T-helper 17 cell (primary cell): ENCODE results near the gene TOP3A. TPM values are rescaled to one million over a fixed set of nuclear protein-coding genes. Genes with fewer than 3 reads are reported as not detected.
A peak's percentile ranks its signal among the peaks of the same experiment; 100 is the strongest.

ENCODE experiments used
- ATAC-seq: fragments of 150-1000 bp; cut with Tn5 transposase; 2 replicates; pipeline ENCODE4 v1.10.0; 2021; ENCODE audit warnings: mild to moderate bottlenecking, moderate library complexity
- DNase-seq, 3 donors: peaks; one replicate each; pipeline versions ENCODE4 v3.0.0 to v3.0.0-alpha.2; 2020 to 2021
- H3K9me3 ChIP-seq: one replicate; pipeline ENCODE4 v1.7.0; 2013; ENCODE audit warnings: low read length, mild to moderate bottlenecking; ENCODE audit not compliant: control insufficient read depth, poor library complexity, severe bottlenecking
- H3K27ac Mint-ChIP-seq: one replicate; pipeline ENCODE4 v1.8.0; 2022; ENCODE audit warnings: mild to moderate bottlenecking, moderate library complexity, mixed read lengths
- H3K27me3 Mint-ChIP-seq: one replicate; pipeline ENCODE4 v1.8.0; 2022; ENCODE audit warnings: mixed read lengths
- H3K36me3 Mint-ChIP-seq: one replicate; pipeline ENCODE4 v1.8.0; 2022; ENCODE audit warnings: low read depth, mixed read lengths
- H3K4me1 Mint-ChIP-seq: one replicate; pipeline ENCODE4 v1.8.0; 2022; ENCODE audit warnings: mild to moderate bottlenecking, mixed read lengths
- H3K4me3 Mint-ChIP-seq: one replicate; pipeline ENCODE4 v1.8.0; 2022; ENCODE audit warnings: mild to moderate bottlenecking, moderate library complexity, mixed read lengths
- total RNA-seq, 4 donors: library from RNA in 2 of 4; stranded (reverse) in 2 of 4; gene quantifications; one replicate each; pipeline ENCODE4 v1.2.3 and lab custom pipeline; 2022 to 2026

The TOP3A gene
- total RNA-seq, 2 donors from 2014 or later, result 31.8 to 38.4 TPM

DNA sequence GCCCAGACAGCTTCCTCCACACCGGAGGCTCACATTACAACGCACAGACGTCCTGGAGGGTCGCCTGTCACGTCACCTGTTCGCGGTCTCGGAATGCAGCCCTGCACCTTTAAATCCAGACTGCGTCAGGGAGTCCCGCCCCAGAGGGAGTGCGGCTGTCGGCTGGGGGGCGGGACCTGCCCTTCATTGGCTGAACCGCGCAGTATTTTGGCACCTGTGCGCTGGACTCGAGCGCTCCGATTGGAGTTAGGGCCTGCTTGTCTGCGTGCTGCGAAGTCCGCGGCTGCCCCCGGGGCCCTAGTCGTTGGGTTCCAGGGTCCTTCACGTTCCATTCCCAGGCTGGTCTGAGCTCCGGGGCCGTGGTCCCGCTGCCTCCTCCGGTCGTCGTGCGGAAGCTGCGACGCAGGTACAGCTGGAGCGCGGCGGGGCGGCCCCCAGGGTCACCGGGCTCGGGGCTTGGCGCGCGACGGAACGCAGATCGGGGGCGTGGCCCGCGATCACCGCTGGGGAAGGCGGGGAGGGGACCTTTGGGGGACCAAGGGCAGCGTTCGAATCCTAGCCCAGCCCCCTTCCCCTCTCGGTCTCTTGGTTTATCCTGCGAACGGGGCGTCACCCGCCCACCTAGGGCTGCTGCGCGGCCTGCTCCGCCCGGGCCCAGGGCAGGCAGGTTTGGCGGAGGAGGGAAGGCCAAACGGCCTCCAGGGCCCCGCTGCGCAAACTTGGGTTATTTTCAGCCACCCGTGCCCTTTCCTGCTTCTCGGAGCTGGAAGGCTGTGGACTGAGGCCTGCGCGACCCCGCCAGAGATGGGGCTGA is 54.3 kb downstream of the TOP3A start, which contains the start of gene MIEF2:
MIEF2 (plus strand) TSS at position 331 of the 814 bp plus-strand sequence. CDS start 2,059 bp downstream, outside the sequence.
- H3K4me1 Mint-ChIP-seq, result peaks cover 30% of the 10 kb centered on the region
- peak within 1 kb of the TSS; percentile 86 for H3K4me3 Mint-ChIP-seq
- ATAC-seq, result peak; percentile 92
- peak; percentile 86 to 88 (median 88) for DNase-seq
- no peaks in the 10 kb centered on the region for H3K9me3 ChIP-seq
- no peaks in the 10 kb centered on the region for H3K27me3 Mint-ChIP-seq
- no peaks in the 10 kb centered on the region for H3K36me3 Mint-ChIP-seq
- H3K27ac Mint-ChIP-seq, result peak within 1 kb of the TSS; percentile 68

DNA sequence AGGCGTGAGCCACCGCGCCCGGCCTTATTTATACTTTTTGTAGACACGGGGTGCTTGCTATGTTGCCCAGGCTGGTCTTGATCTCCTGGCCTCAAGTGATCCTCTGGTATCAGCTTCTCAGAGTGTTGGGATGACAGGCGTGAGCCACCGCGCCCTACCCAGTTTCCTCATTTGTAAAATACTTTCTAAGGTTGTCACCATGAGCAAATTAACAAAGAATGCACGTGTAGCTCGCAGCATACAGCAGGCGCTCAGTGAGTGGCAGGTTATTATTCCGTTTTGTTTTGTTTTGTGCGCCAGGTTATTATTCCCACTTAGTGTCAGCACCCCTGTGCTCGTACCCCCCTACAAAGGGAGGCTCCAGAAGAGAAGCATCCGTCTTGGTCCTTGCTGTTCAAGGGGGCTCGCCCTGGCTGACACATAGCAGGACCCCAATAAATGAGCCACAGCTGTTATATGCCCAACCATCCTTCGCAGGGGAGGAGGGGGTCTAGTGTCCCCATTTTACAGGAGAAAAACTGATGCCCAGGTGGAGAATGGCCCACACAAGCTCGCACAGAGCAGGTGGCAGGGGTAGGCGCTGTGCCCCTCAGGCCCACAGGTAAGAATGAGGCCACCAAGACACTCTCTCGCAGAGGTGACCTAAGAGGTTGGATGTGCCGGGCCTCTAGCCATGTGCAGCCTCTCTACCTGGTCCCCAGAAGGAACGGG is 55.0 kb downstream of the TOP3A start:
- DNase-seq (no peak), ATAC-seq (peak; percentile 0)
- Mint-ChIP-seq H3K36me3 (no peaks in the 10 kb centered on the region), H3K4me1 (peaks cover 30% of the 10 kb centered on the region), H3K4me3 (peak overlapping the region; percentile 86), H3K27me3 (no peaks in the 10 kb centered on the region), H3K27ac (peak overlapping the region; percentile 68)
- no peaks in the 10 kb centered on the region for H3K9me3 ChIP-seq

DNA sequence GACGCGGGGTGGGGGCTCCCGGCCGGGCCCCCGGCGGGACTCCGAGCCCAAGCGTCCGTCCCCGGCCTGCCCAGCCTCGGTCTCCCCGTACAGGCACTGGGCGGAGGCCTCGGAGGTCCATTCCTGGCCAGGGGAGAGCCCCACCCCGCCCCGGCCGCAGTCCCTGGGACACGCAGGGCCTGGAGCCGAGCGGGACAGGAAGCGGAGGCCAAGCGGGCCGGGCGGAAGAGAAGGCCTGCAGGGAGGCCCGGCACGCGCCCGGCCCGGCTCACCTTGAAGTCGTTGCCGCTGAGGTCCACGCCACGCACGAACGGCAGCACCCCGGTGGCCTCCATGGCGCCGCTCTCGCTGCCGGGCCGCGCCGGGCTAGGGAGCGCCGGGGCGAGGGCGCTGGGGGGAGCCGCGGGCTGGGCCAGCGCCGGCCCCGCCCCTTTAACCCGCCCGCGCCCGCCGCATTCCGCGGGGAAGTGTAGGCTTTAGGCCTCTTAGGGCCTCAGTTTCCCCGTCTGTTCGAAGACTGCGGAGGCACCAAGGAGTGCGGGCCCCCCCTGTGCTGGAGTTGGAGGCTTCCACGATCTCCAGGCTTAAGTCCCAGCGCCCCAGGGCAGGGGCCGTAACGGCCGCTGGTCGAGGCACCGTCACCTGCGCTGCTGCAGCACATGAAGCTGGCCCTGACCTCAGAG is 56.3 kb downstream of the TOP3A start, which contains the start of gene FLII:
FLII (minus strand) TSS at position 383 of the 683 bp plus-strand sequence; CDS start at position 335, 48 bp downstream.
- Mint-ChIP-seq H3K4me1 (peaks cover 30% of the 10 kb centered on the region), H3K27ac (peak within 1 kb of the TSS; percentile 93), H3K4me3 (peak within 1 kb of the TSS; percentile 98), H3K27me3 (no peaks in the 10 kb centered on the region), H3K36me3 (no peaks in the 10 kb centered on the region)
- H3K9me3 ChIP-seq, result no peaks in the 10 kb centered on the region
- ATAC-seq (peak; percentile 54), DNase-seq (peak; percentile 43 to 65 (median 59))

DNA sequence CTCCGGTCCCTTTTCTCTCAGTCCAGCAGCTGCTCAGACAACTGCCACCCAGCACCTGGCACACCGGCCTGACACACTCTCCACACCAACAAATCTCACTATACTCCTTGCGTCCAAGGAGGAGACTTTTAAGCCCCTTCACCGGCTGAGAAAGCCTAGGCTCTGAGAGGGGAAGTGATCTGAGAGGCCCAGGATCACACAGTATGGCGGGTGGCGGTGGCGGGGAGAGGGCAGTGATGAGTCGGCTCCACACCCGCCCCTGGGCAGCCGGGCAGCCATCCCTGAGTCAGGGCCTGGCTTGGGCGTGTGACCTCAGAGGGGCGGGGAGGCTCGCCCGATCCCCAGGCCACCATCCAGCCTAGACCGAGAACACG is 56.8 kb downstream of the TOP3A start:
- Mint-ChIP-seq H3K27me3 (no peaks in the 10 kb centered on the region), H3K4me3 (peak overlapping the region; percentile 98), H3K27ac (peak overlapping the region; percentile 93), H3K36me3 (no peaks in the 10 kb centered on the region), H3K4me1 (peaks cover 27% of the 10 kb centered on the region)
- H3K9me3 ChIP-seq, result no peaks in the 10 kb centered on the region
- peak in 2 of 3 donors; percentile 32 to 42 for DNase-seq
- ATAC-seq, result peak; percentile 32

DNA sequence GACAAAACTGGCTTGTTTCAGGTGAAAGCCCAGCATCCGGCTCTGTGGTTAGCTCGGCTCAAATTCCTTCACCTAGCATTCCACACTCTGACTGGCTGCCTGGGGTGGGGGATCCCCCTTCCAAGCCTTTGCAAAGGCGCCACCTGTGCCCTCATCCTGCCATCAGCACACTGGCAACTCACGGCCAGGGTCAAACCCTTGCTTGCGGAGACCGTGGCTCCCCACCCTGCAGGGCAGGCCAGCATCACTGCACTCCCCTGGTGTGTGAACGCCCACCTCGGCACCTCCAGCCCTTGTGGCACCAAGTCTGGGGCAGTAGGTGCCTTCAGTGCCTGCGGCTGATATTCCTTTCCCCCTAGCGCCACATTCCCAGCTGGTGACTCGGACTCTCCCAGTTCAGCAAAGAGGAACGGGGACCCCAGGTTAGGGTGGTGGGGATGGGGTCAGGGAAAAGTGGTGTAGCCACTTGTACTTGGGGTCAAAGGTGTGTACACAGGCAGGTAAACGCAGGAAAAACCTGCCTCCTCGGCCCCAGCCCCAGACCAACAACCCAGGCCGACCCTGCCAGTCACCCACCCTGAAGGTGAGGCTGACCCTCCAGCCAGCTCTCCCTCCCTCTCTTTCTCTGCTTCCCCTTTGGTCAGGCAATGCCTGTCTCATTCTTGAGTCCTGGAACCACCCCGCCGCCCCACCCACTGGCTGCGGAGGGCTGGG is 57.4 kb downstream of the TOP3A start:
- Mint-ChIP-seq H3K4me1 (peaks cover 27% of the 10 kb centered on the region), H3K27ac (peak overlapping the region; percentile 93), H3K27me3 (no peaks in the 10 kb centered on the region), H3K4me3 (peak overlapping the region; percentile 98), H3K36me3 (no peaks in the 10 kb centered on the region)
- no peak for DNase-seq
- H3K9me3 ChIP-seq, result no peaks in the 10 kb centered on the region
- ATAC-seq, result no peak

DNA sequence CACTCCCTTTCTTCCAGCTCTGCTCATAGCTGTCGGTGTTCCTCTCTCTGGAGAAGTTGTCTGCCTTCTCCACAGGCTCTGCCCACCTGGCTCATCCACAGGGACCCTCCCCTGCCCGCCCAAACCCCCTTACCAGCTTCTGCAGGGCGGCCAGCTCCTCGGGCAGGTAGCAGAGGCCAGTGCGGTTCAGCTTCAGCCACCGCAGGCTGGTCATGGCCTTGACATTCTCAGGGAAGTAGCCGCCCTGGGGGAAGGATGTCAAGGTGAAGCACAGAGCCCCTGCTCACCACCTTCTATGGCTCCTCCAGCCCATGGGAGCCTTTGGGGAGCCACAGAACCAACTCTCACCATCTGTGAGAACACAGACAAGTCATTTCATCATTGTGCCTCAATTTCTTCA is 58.0 kb downstream of the TOP3A start:
- H3K27ac Mint-ChIP-seq, result peak overlapping the region; percentile 93
- H3K36me3 Mint-ChIP-seq, result no peaks in the 10 kb centered on the region
- H3K4me3 Mint-ChIP-seq, result peak overlapping the region; percentile 98

DNA sequence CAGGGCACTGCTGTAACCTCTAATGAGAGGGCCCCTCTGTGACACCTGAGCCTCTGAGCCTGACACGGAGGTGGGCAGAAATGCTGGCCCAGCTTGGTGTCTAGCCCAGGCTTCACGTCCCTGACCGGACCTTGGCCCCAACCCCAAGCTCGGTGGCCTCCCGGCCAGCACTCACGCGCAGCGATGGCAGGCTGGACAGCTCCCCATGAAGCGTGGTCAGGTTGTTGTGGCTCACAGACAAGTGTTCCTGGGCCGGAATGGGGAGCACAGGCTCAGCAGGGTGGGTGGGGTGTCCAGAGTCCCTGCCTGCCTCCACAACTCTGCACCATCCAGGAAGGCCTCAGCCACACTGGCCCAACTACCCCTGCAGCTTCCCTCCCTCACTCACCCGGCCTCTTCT is 58.4 kb downstream of the TOP3A start:
- Mint-ChIP-seq H3K27me3 (no peaks in the 10 kb centered on the region), H3K36me3 (no peaks in the 10 kb centered on the region), H3K4me1 (peaks cover 20% of the 10 kb centered on the region), H3K27ac (peak overlapping the region; percentile 11), H3K4me3 (peak overlapping the region; percentile 28)
- no peak for ATAC-seq
- no peak for DNase-seq
- no peaks in the 10 kb centered on the region for H3K9me3 ChIP-seq

More for the DNA sequence above, 58.0 kb downstream of the TOP3A start:
- H3K27me3 Mint-ChIP-seq, result no peaks in the 10 kb centered on the region
- peaks cover 24% of the 10 kb centered on the region for H3K4me1 Mint-ChIP-seq
- no peaks in the 10 kb centered on the region for H3K9me3 ChIP-seq
- no peak for DNase-seq
- ATAC-seq, result no peak

DNA sequence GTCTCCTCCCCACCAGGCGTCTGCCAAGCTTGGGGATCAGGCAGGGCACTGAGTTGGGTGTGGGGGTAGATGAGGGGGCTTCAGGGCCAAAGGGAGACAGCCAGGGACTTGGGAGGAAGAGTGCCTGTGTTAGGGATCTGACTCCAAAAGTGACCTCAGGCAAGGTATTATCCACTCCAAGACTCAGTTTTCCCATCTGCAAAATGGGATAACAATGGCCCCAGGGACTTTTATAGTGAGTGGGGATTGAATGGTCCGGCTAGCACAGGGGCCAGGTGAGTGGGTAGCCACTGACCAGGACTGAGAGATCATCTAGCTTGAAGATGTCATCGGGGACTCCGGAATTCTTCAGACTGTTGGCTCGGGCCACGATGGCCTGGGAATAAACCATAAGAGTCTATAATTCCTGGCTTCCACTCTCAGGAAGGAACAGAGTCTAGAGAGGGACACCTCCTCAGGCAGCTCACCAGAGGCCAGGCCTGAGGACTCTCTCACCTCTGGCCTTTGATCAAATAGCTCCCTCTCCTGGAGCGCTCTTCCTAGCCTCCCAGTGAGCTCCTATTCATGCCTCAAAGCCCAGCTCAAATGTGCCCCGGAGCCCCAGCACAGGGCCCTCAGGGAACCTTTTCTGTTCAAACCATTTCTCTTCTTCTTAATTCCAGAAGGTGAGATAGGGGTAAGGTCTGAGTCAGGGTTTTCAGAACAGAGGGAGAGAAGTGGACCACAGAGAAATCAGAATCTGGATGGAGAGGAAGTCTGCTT is 59.7 kb downstream of the TOP3A start:
- Mint-ChIP-seq H3K36me3 (no peaks in the 10 kb centered on the region), H3K27ac (peak overlapping the region; percentile 11), H3K4me3 (no peak overlapping the region), H3K4me1 (peaks cover 17% of the 10 kb centered on the region), H3K27me3 (no peaks in the 10 kb centered on the region)
- no peaks in the 10 kb centered on the region for H3K9me3 ChIP-seq
- ATAC-seq (no peak), DNase-seq (no peak)

DNA sequence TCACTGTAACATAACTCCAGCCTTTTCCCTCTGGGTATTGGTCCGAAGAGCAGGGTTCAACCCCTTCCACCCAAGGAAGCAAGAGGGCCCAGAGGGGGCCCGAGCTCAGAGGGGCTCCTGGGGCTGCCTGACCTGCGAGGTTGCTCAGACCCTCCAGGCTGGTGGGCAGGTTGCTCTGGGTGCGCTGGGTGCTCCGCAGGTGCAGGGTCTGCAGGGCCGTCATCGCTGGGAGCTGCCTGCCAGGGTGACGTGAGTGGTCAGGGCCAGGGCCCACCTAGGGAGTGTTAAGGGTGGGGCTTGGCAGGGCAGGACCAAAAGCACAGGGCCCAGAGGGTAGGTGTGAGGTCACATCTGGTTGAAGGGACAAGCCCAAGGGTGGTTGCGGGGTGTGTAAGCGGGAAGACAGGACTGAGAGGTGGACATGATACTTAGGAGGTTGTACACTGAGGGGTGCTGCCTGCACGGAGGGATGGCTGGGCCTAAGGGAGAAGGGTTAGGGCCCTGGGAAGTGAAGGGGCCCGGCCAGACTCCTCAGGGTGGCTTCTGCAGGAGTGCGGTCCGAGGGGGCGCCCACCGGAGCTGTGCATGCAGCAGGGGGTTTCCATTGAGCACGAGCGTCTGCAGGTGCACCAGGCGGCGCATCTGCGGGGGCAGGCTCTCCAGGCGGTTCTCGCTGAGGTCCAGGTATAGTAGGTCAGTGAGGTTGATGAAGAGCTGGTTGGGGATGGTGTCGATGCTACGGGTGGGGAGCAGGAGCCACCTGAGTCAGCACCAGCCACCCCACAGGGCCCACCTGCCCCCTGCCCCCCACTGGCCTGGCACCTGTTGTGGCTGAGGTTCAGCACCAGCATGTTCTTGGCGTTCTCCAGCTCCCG is 60.6 kb downstream of the TOP3A start:
- H3K9me3 ChIP-seq, result no peaks in the 10 kb centered on the region
- Mint-ChIP-seq H3K27me3 (no peaks in the 10 kb centered on the region), H3K27ac (no peak overlapping the region), H3K4me1 (peaks cover 12% of the 10 kb centered on the region), H3K4me3 (no peak overlapping the region), H3K36me3 (no peaks in the 10 kb centered on the region)
- ATAC-seq (no peak), DNase-seq (no peak)

DNA sequence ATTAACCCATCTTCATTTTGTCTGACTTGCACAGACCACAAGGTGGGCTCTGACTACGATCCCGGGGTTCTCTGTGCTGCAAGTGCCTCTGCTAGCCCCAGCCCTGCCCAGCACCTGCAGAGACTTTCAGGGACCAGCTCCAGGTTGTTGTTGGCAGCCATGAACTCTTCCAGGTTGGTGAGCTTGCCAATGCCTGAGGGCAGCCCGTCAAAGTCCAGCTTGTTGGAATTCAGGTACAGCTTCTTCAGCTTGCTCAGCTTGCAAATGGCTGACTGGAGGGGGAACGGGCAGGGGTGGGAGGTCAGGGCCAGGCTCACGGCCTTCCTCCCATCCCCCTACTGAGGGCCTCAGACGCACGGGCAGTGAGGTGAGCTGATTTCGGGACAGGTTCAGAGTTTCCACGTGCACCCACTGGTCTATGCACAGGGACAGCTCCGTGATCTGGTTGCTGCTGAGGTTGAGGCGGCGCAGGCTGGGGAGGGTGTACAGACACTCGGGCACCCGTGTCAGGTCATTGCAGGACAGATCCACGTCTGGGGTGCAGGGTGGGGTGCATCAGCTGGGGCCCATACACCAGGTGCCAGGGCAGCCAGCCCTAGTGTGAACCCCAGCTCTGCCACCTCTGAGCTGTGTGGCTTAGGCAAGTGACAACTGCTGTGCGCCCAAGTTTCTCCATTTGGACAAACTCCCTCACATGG is 61.5 kb downstream of the TOP3A start:
- no peak overlapping the region for H3K27ac Mint-ChIP-seq
- H3K9me3 ChIP-seq, result no peaks in the 10 kb centered on the region
- H3K4me1 Mint-ChIP-seq, result peaks cover 12% of the 10 kb centered on the region
- ATAC-seq (no peak), DNase-seq (no peak)
- no peak overlapping the region for H3K4me3 Mint-ChIP-seq
- H3K27me3 Mint-ChIP-seq, result no peaks in the 10 kb centered on the region
- H3K36me3 Mint-ChIP-seq, result no peaks in the 10 kb centered on the region

DNA sequence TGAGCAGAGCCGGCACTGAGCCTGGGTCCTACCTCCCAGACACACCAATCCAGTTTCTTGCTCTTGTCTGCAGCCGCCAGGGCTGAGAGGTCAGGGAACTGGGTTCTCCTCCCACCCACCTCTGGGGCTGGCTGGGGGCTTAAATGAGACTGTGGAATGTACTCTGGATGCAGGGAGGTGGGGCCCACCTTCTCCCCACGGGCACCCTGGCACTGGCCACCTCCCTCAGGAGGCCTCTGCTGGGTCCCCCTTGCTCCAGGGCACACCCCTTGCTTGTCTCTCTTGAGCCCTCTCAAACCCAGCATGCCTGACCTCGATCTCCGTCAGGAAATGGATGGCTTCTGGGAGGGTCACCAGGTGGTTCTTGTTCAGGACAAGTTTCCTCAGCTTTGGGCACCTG is 62.6 kb downstream of the TOP3A start:
- H3K27ac Mint-ChIP-seq, result peak overlapping the region; percentile 27
- ATAC-seq (no peak), DNase-seq (no peak)
- H3K36me3 Mint-ChIP-seq, result peaks cover 5% of the 10 kb centered on the region
- H3K27me3 Mint-ChIP-seq, result no peaks in the 10 kb centered on the region
- H3K9me3 ChIP-seq, result no peaks in the 10 kb centered on the region
- no peak overlapping the region for H3K4me3 Mint-ChIP-seq
- H3K4me1 Mint-ChIP-seq, result peaks cover 11% of the 10 kb centered on the region
